Kidney epithelial cell (primary cell): ENCODE measurements around the gene GLB1L. TPM values are rescaled to one million over a fixed set of nuclear protein-coding genes. Genes with fewer than 3 reads are reported as not detected.

Experiments
- DNase-seq: peaks from one replicate; pipeline ENCODE4 v3.0.0-alpha.2; 2010; ENCODE audit warnings: low read depth
- H3K27me3 ChIP-seq: 2 replicates; pipeline ENCODE4 v1.6.0; 2011; ENCODE audit warnings: low read length; ENCODE audit not compliant: control insufficient read depth, insufficient read depth
- H3K36me3 ChIP-seq: 2 replicates; pipeline ENCODE4 v1.5.1; 2011; ENCODE audit warnings: low read length; ENCODE audit not compliant: control insufficient read depth, insufficient read depth
- H3K4me3 ChIP-seq: 2 replicates; pipeline ENCODE4 v1.5.1; 2011; ENCODE audit warnings: low read depth, mild to moderate bottlenecking, control low read depth, low read length
- total RNA-seq: library from RNA; depleted of rRNA; stranded (reverse); fragments of >200 nt; gene quantifications from 2 replicates; pipeline ENCODE4 v1.2.3, GENCODE V29; 2015
- TF ChIP-seq, protein P1 (sequence below): IDR thresholded peaks from 2 replicates; pipeline ENCODE4 v1.5.1; 2011; ENCODE audit warnings: mild to moderate bottlenecking, moderate library complexity, low read length, control low read depth, inconsistent platforms; ENCODE audit not compliant: insufficient read depth, poor library complexity, severe bottlenecking

The GLB1L gene
- total RNA-seq, 1 donor from 2014 or later, result 19.8 TPM

DNA sequence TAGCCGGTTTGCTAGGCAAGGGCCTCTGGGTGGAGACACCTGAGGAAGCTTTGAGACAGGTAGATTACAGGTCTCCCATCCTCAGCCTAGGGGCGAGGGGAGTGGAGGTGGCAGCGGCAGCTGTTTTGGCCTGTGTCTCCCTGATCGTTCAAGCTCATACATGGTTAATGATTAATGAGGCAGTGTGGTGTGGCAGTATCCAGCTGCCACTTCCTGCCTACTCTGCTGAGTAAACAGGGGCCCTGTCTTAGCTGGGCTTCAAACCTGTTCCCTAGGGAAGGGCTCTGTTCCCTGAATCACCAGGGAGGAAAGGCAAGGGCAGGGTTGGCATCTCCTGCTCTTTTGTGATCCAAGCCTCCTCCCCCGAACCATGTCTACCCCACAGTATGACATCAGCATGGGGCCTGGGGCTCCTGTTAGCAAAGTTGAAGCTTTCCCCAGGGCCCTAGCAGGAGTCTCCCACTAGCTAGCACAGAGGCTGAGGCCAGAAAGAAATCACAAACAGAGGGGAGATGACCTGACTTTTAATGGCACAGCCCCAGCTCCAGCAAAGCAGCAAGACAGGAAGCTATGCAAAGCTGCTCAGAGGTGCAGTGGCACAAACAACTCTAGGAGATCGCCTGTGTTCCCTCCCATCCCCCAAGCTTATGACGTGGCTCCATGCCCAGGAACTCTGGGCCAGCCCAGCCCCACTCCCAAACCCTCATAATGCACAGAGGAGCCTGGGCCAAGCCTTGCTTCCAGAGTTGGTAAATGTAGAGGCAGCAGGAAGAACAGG lies 4.1 kb upstream of the GLB1L start:
- DNase-seq, result peak; percentile 96
- Histone ChIP-seq H3K4me3 (no peak overlapping the region), H3K36me3 (no peaks in the 10 kb centered on the region), H3K27me3 (peaks cover 5% of the 10 kb centered on the region)
- TF ChIP-seq, protein P1, sequence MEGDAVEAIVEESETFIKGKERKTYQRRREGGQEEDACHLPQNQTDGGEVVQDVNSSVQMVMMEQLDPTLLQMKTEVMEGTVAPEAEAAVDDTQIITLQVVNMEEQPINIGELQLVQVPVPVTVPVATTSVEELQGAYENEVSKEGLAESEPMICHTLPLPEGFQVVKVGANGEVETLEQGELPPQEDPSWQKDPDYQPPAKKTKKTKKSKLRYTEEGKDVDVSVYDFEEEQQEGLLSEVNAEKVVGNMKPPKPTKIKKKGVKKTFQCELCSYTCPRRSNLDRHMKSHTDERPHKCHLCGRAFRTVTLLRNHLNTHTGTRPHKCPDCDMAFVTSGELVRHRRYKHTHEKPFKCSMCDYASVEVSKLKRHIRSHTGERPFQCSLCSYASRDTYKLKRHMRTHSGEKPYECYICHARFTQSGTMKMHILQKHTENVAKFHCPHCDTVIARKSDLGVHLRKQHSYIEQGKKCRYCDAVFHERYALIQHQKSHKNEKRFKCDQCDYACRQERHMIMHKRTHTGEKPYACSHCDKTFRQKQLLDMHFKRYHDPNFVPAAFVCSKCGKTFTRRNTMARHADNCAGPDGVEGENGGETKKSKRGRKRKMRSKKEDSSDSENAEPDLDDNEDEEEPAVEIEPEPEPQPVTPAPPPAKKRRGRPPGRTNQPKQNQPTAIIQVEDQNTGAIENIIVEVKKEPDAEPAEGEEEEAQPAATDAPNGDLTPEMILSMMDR, result no peak

DNA sequence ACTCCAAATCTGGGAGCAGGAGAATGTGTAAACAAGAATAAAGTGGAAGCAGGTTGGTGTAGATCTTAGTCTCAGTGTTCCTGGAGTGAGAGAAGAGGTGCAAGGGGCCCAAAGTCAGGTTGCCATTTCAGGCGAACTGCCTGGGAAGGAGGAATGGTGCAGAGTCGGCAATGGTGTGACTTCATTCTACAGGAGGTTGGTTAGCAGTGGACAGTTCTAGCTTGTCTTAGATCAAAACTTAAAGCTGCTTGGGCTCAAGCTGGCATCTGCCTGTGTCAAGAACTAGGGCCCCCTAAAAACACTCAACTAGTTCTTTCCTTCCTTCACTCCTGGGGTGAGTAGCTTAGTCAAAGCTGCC lies 3.6 kb upstream of the GLB1L start:
- TF ChIP-seq, protein P1, result no peak

DNA sequence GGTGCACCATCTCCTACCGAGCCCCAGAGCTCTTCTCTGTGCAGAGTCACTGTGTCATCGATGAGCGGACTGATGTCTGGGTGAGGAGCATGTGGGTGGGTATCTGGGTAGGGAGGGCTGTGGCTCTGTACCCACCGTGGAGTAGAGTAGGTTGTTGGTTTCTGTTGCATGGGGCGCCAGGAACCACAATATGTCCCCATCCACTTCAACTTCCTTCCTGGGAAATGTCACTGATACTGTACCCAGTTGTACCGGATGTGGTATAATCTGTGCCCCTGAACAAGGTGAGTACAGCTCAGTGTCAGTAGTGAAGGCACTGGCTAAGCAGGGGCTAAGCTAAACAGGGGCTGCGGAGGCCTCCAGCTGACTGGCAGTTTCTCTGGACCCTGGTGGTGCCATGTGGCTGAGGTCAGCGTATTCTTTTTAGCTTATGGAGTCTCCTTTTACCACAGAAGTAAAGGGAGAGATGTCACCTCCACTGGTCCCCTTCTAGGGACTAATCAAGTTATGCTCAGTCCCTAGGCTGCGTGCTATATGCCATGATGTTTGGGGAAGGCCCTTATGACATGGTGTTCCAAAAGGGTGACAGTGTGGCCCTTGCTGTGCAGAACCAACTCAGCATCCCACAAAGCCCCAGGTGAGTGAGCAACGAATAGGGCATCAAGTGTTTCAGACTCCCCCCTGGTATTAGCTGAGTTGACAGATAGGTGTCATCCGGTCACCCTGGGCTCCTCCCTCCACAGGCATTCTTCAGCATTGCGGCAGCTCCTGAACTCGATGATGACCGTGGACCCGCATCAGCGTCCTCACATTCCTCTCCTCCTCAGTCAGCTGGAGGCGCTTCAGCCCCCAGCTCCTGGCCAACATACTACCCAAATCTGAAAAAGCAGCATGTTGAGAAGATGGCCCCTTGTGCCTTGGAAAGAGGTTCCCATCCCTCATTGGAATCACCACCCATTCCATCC lies 2.7 kb upstream of the GLB1L start:
- H3K36me3 ChIP-seq, result no peaks in the 10 kb centered on the region
- no peaks in the 10 kb centered on the region for H3K27me3 ChIP-seq
- no peak overlapping the region for H3K4me3 ChIP-seq
- TF ChIP-seq, protein P1, result no peak
- no peak for DNase-seq

More for the DNA sequence above, 3.6 kb upstream of the GLB1L start:
- Histone ChIP-seq H3K4me3 (no peak overlapping the region), H3K36me3 (no peaks in the 10 kb centered on the region), H3K27me3 (no peaks in the 10 kb centered on the region)
- DNase-seq, result no peak

DNA sequence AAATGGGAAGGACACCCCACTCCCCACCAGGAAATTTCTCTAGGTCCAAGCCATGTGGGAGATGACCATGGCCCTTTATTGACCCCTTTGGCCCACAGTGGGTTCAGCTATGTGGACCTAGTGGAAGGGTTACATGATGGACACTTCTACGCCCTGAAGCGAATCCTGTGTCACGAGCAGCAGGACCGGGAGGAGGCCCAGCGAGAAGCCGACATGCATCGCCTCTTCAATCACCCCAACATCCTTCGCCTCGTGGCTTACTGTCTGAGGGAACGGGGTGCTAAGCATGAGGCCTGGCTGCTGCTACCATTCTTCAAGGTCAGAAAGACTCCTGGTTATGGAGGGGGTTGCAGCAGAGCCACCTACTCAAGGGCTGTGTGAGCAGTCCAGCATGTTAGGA lies 1.3 kb upstream of the GLB1L start:
- no peak for DNase-seq
- Histone ChIP-seq H3K4me3 (no peak overlapping the region), H3K36me3 (no peaks in the 10 kb centered on the region), H3K27me3 (no peaks in the 10 kb centered on the region)
- TF ChIP-seq, protein P1, result no peak

DNA sequence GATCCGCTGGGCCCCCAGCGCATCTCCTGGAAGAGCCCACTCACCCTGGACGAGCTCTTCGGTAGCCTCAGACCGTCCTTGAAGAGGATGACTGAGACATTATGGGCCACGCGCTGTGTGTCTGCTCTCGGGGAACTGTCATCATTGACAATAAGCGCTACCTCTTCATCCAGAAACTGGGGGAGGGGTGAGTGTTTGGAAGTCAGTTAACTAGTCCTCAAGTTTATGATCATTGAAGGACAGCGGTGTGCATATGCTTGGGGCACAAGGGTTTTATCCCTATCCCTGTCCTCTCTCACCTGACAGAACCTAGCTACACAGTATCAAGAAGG lies 621 bp upstream of the GLB1L start:
- H3K27me3 ChIP-seq, result no peaks in the 10 kb centered on the region
- H3K36me3 ChIP-seq, result no peaks in the 10 kb centered on the region
- no peak for DNase-seq
- peak overlapping the region; percentile 84 for H3K4me3 ChIP-seq
- TF ChIP-seq, protein P1, result no peak
